ENCODE results near the gene FRMD5.

- TF ChIP-seq CTCF (IDR thresholded peaks at IDR 0.05) (no peak), POLR2A (IDR thresholded peaks at IDR 0.05) (no peak)
Measured at GRCh38 chr15:44011238-44011854, 183.7 kb downstream of the FRMD5 start.
